RWPE1 (cell line): Measurements from ENCODE around the gene NHS.

Source experiments
- CTCF ChIA-PET: fragments of 350-600 bp; sonication (Branson Sonifier 250); formaldehyde crosslinking; extraction: SDS; loops from one replicate; lab custom pipeline; 2021; lab: Yijun Ruan, JAX
- POLR2A ChIA-PET: fragments of 400-600 bp; formaldehyde crosslinking; extraction: SDS; loops from one replicate; lab custom pipeline; 2020; ENCODE audit warnings: antibody characterized with exemption; ENCODE audit not compliant: low non-redundant PET; lab: Yijun Ruan, JAX
- DNase-seq: peaks from one replicate; pipeline ENCODE4 v3.0.0; 2012; ENCODE audit warnings: low spot score
- H3K27ac ChIP-seq: fragments of 450-650 bp; 2 replicates; pipeline ENCODE4 v1.5.1; 2017
- CTCF ChIP-seq: fragments of 450-650 bp; conservative IDR thresholded peaks from 2 replicates; pipeline ENCODE4 v1.5.1; 2017; ENCODE audit warnings: low read depth, mild to moderate bottlenecking

NHS gene

DNA sequence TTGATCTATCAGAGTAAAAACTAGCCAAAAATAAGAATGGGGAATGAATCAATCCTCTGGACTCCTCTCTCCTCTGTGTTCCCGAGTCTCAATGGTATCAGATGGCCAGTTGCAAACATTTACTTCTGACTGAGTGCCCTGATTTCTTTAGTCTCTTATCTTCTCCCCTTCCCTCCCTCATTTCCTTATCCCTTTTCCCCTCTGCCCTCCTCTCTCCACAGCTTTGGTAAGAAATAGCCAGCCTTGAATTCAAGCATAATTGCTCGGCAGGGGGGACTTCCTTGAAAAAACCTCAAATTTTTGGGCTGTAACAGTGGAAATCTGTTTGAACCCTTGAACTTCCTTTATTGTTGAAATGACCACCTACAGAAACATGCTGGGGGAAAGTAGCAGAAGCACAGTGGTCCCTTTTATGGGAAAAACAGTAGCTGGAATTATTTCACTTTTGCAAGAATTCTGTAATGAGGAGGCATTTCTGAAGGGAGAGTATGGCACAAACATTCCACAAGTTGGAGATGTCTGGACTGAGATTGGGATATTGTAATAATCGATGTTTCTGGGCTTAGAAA, 40.3 kb downstream of the NHS start:
- TF ChIP-seq CTCF = no peak
- ChIA-PET POLR2A (no interaction called here), CTCF (no interaction called here)
- peak overlapping the region; percentile 65 for H3K27ac ChIP-seq
- no peak for DNase-seq

DNA sequence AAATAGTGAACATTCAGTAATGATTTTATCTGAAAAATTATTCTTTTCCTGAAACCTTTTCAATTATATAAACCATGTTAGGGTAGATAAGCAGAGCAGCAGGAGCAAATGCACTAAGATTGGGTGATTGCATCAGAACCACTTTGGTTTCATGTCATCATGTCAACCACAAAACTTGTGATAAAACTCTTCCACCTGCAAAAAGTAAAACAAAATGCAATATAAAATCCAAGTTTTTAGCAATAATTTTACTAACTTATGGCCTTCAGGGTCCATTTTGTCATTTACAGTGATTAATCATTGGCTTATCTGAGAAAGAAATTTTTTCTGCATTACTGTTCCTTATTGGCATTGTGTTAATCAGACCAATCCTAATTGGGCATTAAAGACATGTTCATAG, 42.4 kb downstream of the NHS start:
- DNase-seq = no peak
- ChIA-PET CTCF (no interaction called here), POLR2A (no interaction called here)
- no peak overlapping the region for H3K27ac ChIP-seq
- TF ChIP-seq CTCF = no peak

DNA sequence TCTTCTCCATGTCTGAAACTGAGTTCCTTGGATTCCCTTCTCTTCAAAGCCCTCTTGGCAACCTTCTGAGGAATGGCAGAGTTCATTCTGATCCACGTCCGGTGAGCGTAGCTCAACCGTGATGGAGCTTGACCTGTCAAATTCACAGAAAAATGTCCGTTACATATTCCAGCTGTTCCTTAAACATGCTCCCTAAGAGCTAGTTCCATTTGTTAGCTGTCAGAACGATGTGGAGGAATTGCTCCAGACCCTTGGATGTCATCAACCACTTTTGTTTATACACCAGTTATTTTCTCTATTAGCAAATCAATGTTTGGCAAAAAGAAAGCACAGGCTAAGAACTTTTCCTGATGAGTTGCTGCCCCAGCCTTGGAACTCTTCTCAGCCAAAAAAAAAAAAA, 50.1 kb downstream of the NHS start:
- POLR2A ChIA-PET = no interaction called here
- CTCF ChIA-PET = no interaction called here
- DNase-seq = no peak
- no peak overlapping the region for H3K27ac ChIP-seq
- TF ChIP-seq CTCF = no peak

DNA sequence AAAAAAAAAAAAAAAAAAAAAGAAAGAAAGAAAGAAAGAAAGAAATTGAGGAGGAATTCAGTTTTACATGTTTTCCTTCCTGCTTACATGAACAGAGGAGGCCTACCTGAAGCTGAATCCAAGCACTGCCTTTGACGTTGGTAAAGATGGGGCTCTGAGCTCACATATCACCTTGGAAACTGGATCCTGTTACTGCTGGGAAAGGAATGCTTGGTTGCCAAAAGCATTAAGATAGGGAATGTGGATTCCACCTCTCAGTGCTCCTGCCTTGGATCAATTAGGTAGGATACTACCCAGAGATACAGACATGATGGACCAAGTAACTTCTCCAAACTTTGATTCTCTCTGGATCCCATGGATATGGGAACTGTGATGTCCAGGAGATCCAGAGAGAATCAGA, 50.6 kb downstream of the NHS start:
- no peak for DNase-seq
- H3K27ac ChIP-seq = no peak overlapping the region
- POLR2A ChIA-PET = no interaction called here
- TF ChIP-seq CTCF = no peak
- CTCF ChIA-PET = no interaction called here

GRCh38 chrX:17431171-17431570, 56.2 kb downstream of the NHS start:
- ChIA-PET POLR2A (no interaction called here), CTCF (no interaction called here)
- no peak for TF ChIP-seq CTCF
- H3K27ac ChIP-seq = no peak overlapping the region
- no peak for DNase-seq

DNA sequence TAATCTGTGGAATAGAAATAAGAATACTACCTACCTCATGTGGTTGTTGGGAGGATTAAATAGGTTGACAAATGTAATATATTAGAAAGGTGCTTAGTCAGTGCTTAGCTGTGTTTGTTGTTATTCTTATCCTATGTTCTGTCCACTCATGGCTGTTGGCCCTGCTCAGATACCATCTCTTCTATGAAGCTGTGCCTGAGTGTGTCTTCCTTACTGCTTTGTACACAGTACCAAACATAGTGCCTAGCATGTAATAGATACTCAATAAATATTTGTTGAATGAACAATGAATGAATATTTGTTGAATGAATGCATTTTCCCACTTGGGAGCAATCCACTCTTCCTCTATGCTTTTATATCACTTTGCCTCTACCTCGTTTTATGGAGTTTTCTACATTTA, 57.2 kb downstream of the NHS start:
- H3K27ac ChIP-seq = no peak overlapping the region
- ChIA-PET POLR2A (no interaction called here), CTCF (no interaction called here)
- DNase-seq = no peak
- no peak for TF ChIP-seq CTCF
